Liver (tissue), 9 donors: ENCODE data around the gene PIGN. TPM values are rescaled to one million over a fixed set of nuclear protein-coding genes. Genes with fewer than 3 reads are reported as not detected.

Source experiments
- DNase-seq: peaks from one replicate; pipeline ENCODE4 v3.0.0-alpha.2; 2017; ENCODE audit warnings: low spot score
- H3K27ac ChIP-seq, 2 donors: one replicate each; pipeline ENCODE4 v1.7.0; 2013; ENCODE audit warnings: inconsistent platforms in 2 of 2, low read length in 2 of 2, control low read depth in 1 of 2, low read depth in 1 of 2, mild to moderate bottlenecking in 1 of 2
- H3K27me3 ChIP-seq, 4 donors: one replicate each; pipeline versions ENCODE4 v1.6.1 to v1.7.0; 2013; ENCODE audit warnings: low read length in 3 of 4, inconsistent platforms in 1 of 4, mild to moderate bottlenecking in 1 of 4, moderate library complexity in 1 of 4; ENCODE audit not compliant: control insufficient read depth in 4 of 4, insufficient read depth in 4 of 4
- H3K36me3 ChIP-seq, 4 donors: one replicate each; pipeline versions ENCODE4 v1.6.1 to v1.7.0; 2013; ENCODE audit warnings: low read length in 3 of 4, mild to moderate bottlenecking in 3 of 4, low read depth in 1 of 4, moderate library complexity in 1 of 4; ENCODE audit not compliant: control insufficient read depth in 4 of 4, insufficient read depth in 3 of 4
- H3K4me1 ChIP-seq, 4 donors: one replicate each; pipeline versions ENCODE4 v1.6.1 to v1.7.0; 2013; ENCODE audit warnings: low read length in 3 of 4, mild to moderate bottlenecking in 3 of 4, moderate library complexity in 1 of 4; ENCODE audit not compliant: control insufficient read depth in 4 of 4, insufficient read depth in 4 of 4
- H3K4me3 ChIP-seq, 3 donors: one replicate each; pipeline versions ENCODE4 v1.6.1 to v1.7.0; 2013; ENCODE audit warnings: low read length in 3 of 3, control low read depth in 1 of 3, low read depth in 1 of 3, mild to moderate bottlenecking in 1 of 3
- H3K9ac ChIP-seq, 2 donors: one replicate each; pipeline ENCODE4 v1.7.0; 2013; ENCODE audit warnings: low read length in 2 of 2, mild to moderate bottlenecking in 2 of 2, moderate library complexity in 2 of 2, control low read depth in 1 of 2, low read depth in 1 of 2
- H3K9me3 ChIP-seq, 4 donors: one replicate each; pipeline versions ENCODE4 v1.6.1 to v1.7.0; 2013; ENCODE audit warnings: low read length in 3 of 4; ENCODE audit not compliant: control insufficient read depth in 4 of 4
- EGR1 ChIP-seq, 2 donors: IDR thresholded peaks; 2 replicates each; pipeline ENCODE4 v1.6.1; 2016 to 2018; ENCODE audit warnings: antibody characterized with exemption in 2 of 2, low read depth in 2 of 2
- FOXA2 ChIP-seq: IDR thresholded peaks from 2 replicates; pipeline ENCODE4 v1.6.1; 2016; ENCODE audit warnings: antibody characterized with exemption
- GABPA ChIP-seq, 2 donors: IDR thresholded peaks in 1 of 2; conservative IDR thresholded peaks in 1 of 2; 2 replicates each; pipeline ENCODE4 v1.6.1; 2016; ENCODE audit warnings: antibody characterized with exemption in 2 of 2, mild to moderate bottlenecking in 1 of 2, moderate library complexity in 1 of 2
- HNF4A ChIP-seq, 2 donors: conservative IDR thresholded peaks; 2 replicates each; pipeline ENCODE4 v1.6.1; 2016; ENCODE audit warnings: antibody characterized with exemption in 2 of 2, mild to moderate bottlenecking in 2 of 2
- HNF4G ChIP-seq: IDR thresholded peaks from 2 replicates; pipeline ENCODE4 v1.6.1; 2016; ENCODE audit warnings: antibody characterized with exemption
- JUND ChIP-seq, 2 donors: IDR thresholded peaks; 2 replicates each; pipeline ENCODE4 v1.6.1; 2016; ENCODE audit warnings: antibody characterized with exemption in 2 of 2
- MAX ChIP-seq: IDR thresholded peaks from 2 replicates; pipeline ENCODE4 v1.6.1; 2016; ENCODE audit warnings: antibody characterized with exemption
- REST ChIP-seq: IDR thresholded peaks from 2 replicates; pipeline ENCODE4 v1.6.1; 2016; ENCODE audit warnings: antibody characterized with exemption, mild to moderate bottlenecking
- RXRA ChIP-seq, 2 donors: IDR thresholded peaks; 2 replicates each; pipeline ENCODE4 v1.6.1; 2017 to 2018; ENCODE audit warnings: antibody characterized with exemption in 2 of 2, mild to moderate bottlenecking in 1 of 2
- SP1 ChIP-seq: IDR thresholded peaks from 2 replicates; pipeline ENCODE4 v1.6.1; 2018; ENCODE audit warnings: antibody characterized with exemption, mild to moderate bottlenecking
- TAF1 ChIP-seq: conservative IDR thresholded peaks from 2 replicates; pipeline ENCODE4 v1.6.1; 2016; ENCODE audit warnings: antibody characterized with exemption, mild to moderate bottlenecking
- YY1 ChIP-seq: IDR thresholded peaks from 2 replicates; pipeline ENCODE4 v1.6.1; 2016; ENCODE audit warnings: antibody characterized with exemption, mild to moderate bottlenecking
- ZBTB33 ChIP-seq: IDR thresholded peaks from 2 replicates; pipeline ENCODE4 v1.6.1; 2016; ENCODE audit warnings: antibody characterized with exemption
- WGBS: extraction: QIAGEN DNeasy Blood & Tissue Kit; methylation state at CpG from one replicate; pipeline ENCODE4 v1.1.7; 2013; 5-methylcytosine and 5-hydroxymethylcytosine counted together
- polyA plus RNA-seq, 2 donors: library from polyadenylated mRNA; stranded (reverse) in 1 of 2; unstranded in 1 of 2; fragments of 200-250 nt in 1 of 2; fragments of >200 nt in 1 of 2; fragmentation: Nextera tagmentation in 1 of 2; extraction: Ambion mirVana in 1 of 2; gene quantifications; one replicate each; pipeline versions ENCODE4 v1.2.1 to v1.2.3, GENCODE V29; 2013 to 2015
- total RNA-seq, 2 donors: library from RNA; depleted of rRNA; stranded (reverse); fragments of >200 nt; gene quantifications; one replicate each; pipeline ENCODE4 v1.2.3, GENCODE V29; 2014
- donor health status: healthy.
- donor health status: healthy.
- donor health status: healthy.
- donor health status: healthy.
- donor health status: healthy.

PIGN gene
- total and polyA plus RNA-seq, 4 donors: 5.1 to 20.6 (median 12.5) TPM

- TF ChIP-seq ZBTB33 (no peak), JUND (IDR thresholded peaks at IDR 0.05) (no peak)
Measured at GRCh38 chr18:62157843-62158242, 29.0 kb downstream of the PIGN start (continued).

GRCh38 chr18:62152844-62153243 is 34.0 kb downstream of the PIGN start:
- Histone ChIP-seq H3K27me3 (no peaks in the 10 kb centered on the region), H3K4me1 (no peaks in the 10 kb centered on the region), H3K9ac (no peak overlapping the region), H3K9me3 (no peaks in the 10 kb centered on the region), H3K36me3 (peaks cover 0 to 4% (median 2%) of the 10 kb centered on the region in 4 donors), H3K27ac (no peak overlapping the region), H3K4me3 (no peak overlapping the region)
- DNase-seq: no peak
- TF ChIP-seq FOXA2 (no peak), SP1 (no peak), HNF4A (conservative IDR thresholded peaks at IDR 0.05) (no peak), EGR1 (IDR thresholded peaks at IDR 0.05; ENCODE audit: low read depth in 2 of 2) (no peak), GABPA (IDR thresholded peaks at IDR 0.05 in 1 of 2, conservative IDR thresholded peaks at IDR 0.05 in 1 of 2) (no peak)
- WGBS: 93% methylated on average over 1 of the region's 1 CpG

GRCh38 chr18:62151068-62151771 is 35.6 kb downstream of the PIGN start:
- Histone ChIP-seq H3K4me3 (no peak overlapping the region), H3K27me3 (no peaks in the 10 kb centered on the region), H3K4me1 (no peaks in the 10 kb centered on the region), H3K9ac (no peak overlapping the region), H3K9me3 (no peaks in the 10 kb centered on the region), H3K27ac (no peak overlapping the region), H3K36me3 (peaks cover 0 to 6% (median 1%) of the 10 kb centered on the region in 4 donors)
- TF ChIP-seq GABPA (IDR thresholded peaks at IDR 0.05 in 1 of 2, conservative IDR thresholded peaks at IDR 0.05 in 1 of 2) (no peak), SP1 (no peak), EGR1 (IDR thresholded peaks at IDR 0.05; ENCODE audit: low read depth in 2 of 2) (no peak), RXRA (IDR thresholded peaks at IDR 0.05) (no peak), REST (no peak)
- WGBS: 97% methylated on average over 9 of the region's 9 CpGs
- DNase-seq: no peak

- H3K27me3 ChIP-seq: no peaks in the 10 kb centered on the region
- peaks cover 2 to 17% (median 3%) of the 10 kb centered on the region in 4 donors for H3K36me3 ChIP-seq
- DNase-seq: no peak
- no peak overlapping the region for H3K9ac ChIP-seq
- H3K4me3 ChIP-seq: no peak overlapping the region
- WGBS: 97% methylated on average over 2 of the region's 2 CpGs
- no peak overlapping the region for H3K27ac ChIP-seq
- no peaks in the 10 kb centered on the region for H3K9me3 ChIP-seq
- no peaks in the 10 kb centered on the region for H3K4me1 ChIP-seq
- TF ChIP-seq GABPA (IDR thresholded peaks at IDR 0.05 in 1 of 2, conservative IDR thresholded peaks at IDR 0.05 in 1 of 2) (no peak), HNF4G (no peak), MAX (no peak), TAF1 (no peak), RXRA (IDR thresholded peaks at IDR 0.05) (no peak), REST (no peak), YY1 (no peak), ZBTB33 (no peak)
Measured at GRCh38 chr18:62144338-62144737, 42.5 kb downstream of the PIGN start.
